Germinal center (tissue), 1 donor: Measurements from ENCODE around the gene DSTYK.
"Not testable (repeated sequence)": the region's sequence is repeated elsewhere in the genome, so short reads cannot be mapped to it uniquely, and the experiment has no call there.

ENCODE experiments used
- DNase-seq: peaks from one replicate; pipeline ENCODE4 v3.0.0; 2012; ENCODE audit warnings: mixed read lengths, low spot score

The DSTYK gene

GRCh38 chr1:205214756-205215155 is 3.3 kb upstream of the DSTYK start:
- DNase-seq = no peak

GRCh38 chr1:205211839-205212536 is 486 bp upstream of the DSTYK start:
- DNase-seq = no peak

- DNase-seq = no peak
These were observed 740 bp downstream of the DSTYK start for GRCh38 chr1:205210756-205211168.

- no peak for DNase-seq
These were observed 2.7 kb downstream of the DSTYK start for GRCh38 chr1:205208811-205209210.

GRCh38 chr1:205205055-205205454 is 6.4 kb downstream of the DSTYK start:
- DNase-seq = no peak

GRCh38 chr1:205204552-205204951 is 7.0 kb downstream of the DSTYK start:
- DNase-seq = no peak

GRCh38 chr1:205199931-205200299 is 11.6 kb downstream of the DSTYK start:
- no peak for DNase-seq

GRCh38 chr1:205199090-205199930 is 12.2 kb downstream of the DSTYK start:
- no peak for DNase-seq

- no peak for DNase-seq
These were observed 19.2 kb downstream of the DSTYK start for GRCh38 chr1:205192287-205192686.

- DNase-seq = no peak
These were observed 19.9 kb downstream of the DSTYK start for GRCh38 chr1:205191622-205192021.

- DNase-seq = no peak
These were observed 20.5 kb downstream of the DSTYK start for GRCh38 chr1:205190845-205191577.

- no peak for DNase-seq
These were observed 22.4 kb downstream of the DSTYK start for GRCh38 chr1:205189131-205189530.

- no peak for DNase-seq
These were observed 22.9 kb downstream of the DSTYK start for GRCh38 chr1:205188596-205188995.

GRCh38 chr1:205188098-205188497 is 23.4 kb downstream of the DSTYK start:
- DNase-seq = no peak

GRCh38 chr1:205187420-205187819 is 24.1 kb downstream of the DSTYK start:
- DNase-seq = no peak

- no peak for DNase-seq
These were observed 25.3 kb downstream of the DSTYK start for GRCh38 chr1:205186191-205186590.

GRCh38 chr1:205183676-205184335 is 27.7 kb downstream of the DSTYK start:
- no peak for DNase-seq

GRCh38 chr1:205182930-205183329 is 28.6 kb downstream of the DSTYK start:
- no peak for DNase-seq

GRCh38 chr1:205180331-205180730 is 31.2 kb downstream of the DSTYK start:
- DNase-seq = not testable (repeated sequence)

GRCh38 chr1:205179842-205180241 is 31.7 kb downstream of the DSTYK start:
- DNase-seq = no peak

- no peak for DNase-seq
These were observed 38.7 kb downstream of the DSTYK start for GRCh38 chr1:205172729-205173366.

GRCh38 chr1:205171369-205171768 is 40.1 kb downstream of the DSTYK start:
- no peak for DNase-seq
